ENCODE measurements around the gene TMEM31.

Gene TMEM31

DNA sequence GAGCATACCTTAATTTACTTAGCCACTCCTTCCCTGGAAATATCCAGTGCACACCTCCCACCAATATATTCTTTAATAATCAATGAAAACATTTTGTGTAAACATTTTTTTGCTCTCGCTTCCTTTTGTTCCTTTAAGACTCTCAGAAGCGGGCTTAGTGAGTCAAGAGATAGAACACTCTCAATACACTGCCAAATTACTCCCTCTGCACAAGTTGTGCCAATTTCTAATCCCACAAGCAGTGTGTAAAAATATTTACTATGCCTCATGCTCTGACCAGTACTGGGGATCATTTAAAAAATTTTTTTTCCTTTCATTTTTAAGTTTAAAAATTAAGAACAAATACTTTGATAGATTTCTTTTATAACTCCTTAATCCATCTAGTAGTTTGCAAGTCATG is 29.3 kb upstream of the TMEM31 start:
- H3K9ac ChIP-seq (ENCODE audit: insufficient read length, low read depth) = no peak overlapping the region
- DNase-seq (ENCODE audit: low read depth, low spot score) = no peak
- no peaks in the 10 kb centered on the region for H3K4me1 ChIP-seq (ENCODE audit: insufficient read depth, insufficient read length)
- H3K27me3 ChIP-seq (ENCODE audit: insufficient read depth, insufficient read length) = no peaks in the 10 kb centered on the region
- TF ChIP-seq YY1 (IDR thresholded peaks at IDR 0.05; ENCODE audit: insufficient read depth, insufficient read length) (no peak), SUZ12 (IDR thresholded peaks at IDR 0.05; ENCODE audit: extremely low read depth, insufficient read depth, insufficient read length) (no peak), ZNF274 (IDR thresholded peaks at IDR 0.05; ENCODE audit: low read depth, low read length) (no peak)
- peaks cover 85% of the 10 kb centered on the region for H3K36me3 ChIP-seq (ENCODE audit: insufficient read depth, insufficient read length, low read length)
- no peaks in the 10 kb centered on the region for H3K9me3 ChIP-seq (ENCODE audit: insufficient read depth, low read length)
- H3K4me3 ChIP-seq (ENCODE audit: insufficient read length, low read depth) = no peak overlapping the region

GRCh38 chrX:103685396-103685795 is 25.3 kb upstream of the TMEM31 start:
- H3K9me3 ChIP-seq (ENCODE audit: insufficient read depth, low read length) = no peaks in the 10 kb centered on the region; the same call in 1 of the 2 replicates

GRCh38 chrX:103686199-103687072 is 24.3 kb upstream of the TMEM31 start, which contains the start of gene MORF4L2:
Gene MORF4L2 (minus strand): TSS chrX:103686699. CDS start chrX:103677027, 9,672 bp downstream.
- Histone ChIP-seq H3K27me3 (ENCODE audit: insufficient read depth, insufficient read length) (no peaks in the 10 kb centered on the region), H3K9ac (ENCODE audit: insufficient read length, low read depth) (peak within 1 kb of the TSS; percentile 89), H3K36me3 (ENCODE audit: insufficient read depth, insufficient read length, low read length) (peaks cover 51% of the 10 kb centered on the region), H3K4me3 (ENCODE audit: insufficient read length, low read depth) (peak within 1 kb of the TSS; percentile 75), H3K9me3 (ENCODE audit: insufficient read depth, low read length) (no peaks in the 10 kb centered on the region; the same call in 1 of the 2 replicates), H3K4me1 (ENCODE audit: insufficient read depth, insufficient read length) (no peaks in the 10 kb centered on the region)
- TF ChIP-seq YY1 (IDR thresholded peaks at IDR 0.05; ENCODE audit: insufficient read depth, insufficient read length) (peak; percentile 68), ZNF274 (IDR thresholded peaks at IDR 0.05; ENCODE audit: low read depth, low read length) (no peak)
- DNase-seq (ENCODE audit: low read depth, low spot score) = peak; percentile 93

More at GRCh38 chrX:103685396-103685795, 25.3 kb upstream of the TMEM31 start:
- TF ChIP-seq YY1 (IDR thresholded peaks at IDR 0.05; ENCODE audit: insufficient read depth, insufficient read length) = no peak
- no peak for TF ChIP-seq SUZ12 (IDR thresholded peaks at IDR 0.05; ENCODE audit: extremely low read depth, insufficient read depth, insufficient read length)
- no peak for TF ChIP-seq ZNF274 (IDR thresholded peaks at IDR 0.05; ENCODE audit: low read depth, low read length)
- Histone ChIP-seq H3K9ac (ENCODE audit: insufficient read length, low read depth) (peak overlapping the region; percentile 89), H3K27me3 (ENCODE audit: insufficient read depth, insufficient read length) (no peaks in the 10 kb centered on the region), H3K4me1 (ENCODE audit: insufficient read depth, insufficient read length) (no peaks in the 10 kb centered on the region), H3K4me3 (ENCODE audit: insufficient read length, low read depth) (peak overlapping the region; percentile 75), H3K36me3 (ENCODE audit: insufficient read depth, insufficient read length, low read length) (peaks cover 53% of the 10 kb centered on the region)
- no peak for DNase-seq (ENCODE audit: low read depth, low spot score)

- no peak for DNase-seq (ENCODE audit: low read depth, low spot score)
- Histone ChIP-seq H3K9ac (ENCODE audit: insufficient read length, low read depth) (peak overlapping the region; percentile 85), H3K27me3 (ENCODE audit: insufficient read depth, insufficient read length) (no peaks in the 10 kb centered on the region), H3K4me1 (ENCODE audit: insufficient read depth, insufficient read length) (no peaks in the 10 kb centered on the region), H3K4me3 (ENCODE audit: insufficient read length, low read depth) (peak overlapping the region; percentile 66), H3K9me3 (ENCODE audit: insufficient read depth, low read length) (no peaks in the 10 kb centered on the region; the same call in 1 of the 2 replicates), H3K36me3 (ENCODE audit: insufficient read depth, insufficient read length, low read length) (peaks cover 48% of the 10 kb centered on the region)
- TF ChIP-seq ZNF274 (IDR thresholded peaks at IDR 0.05; ENCODE audit: low read depth, low read length) = no peak
- no peak for TF ChIP-seq SUZ12 (IDR thresholded peaks at IDR 0.05; ENCODE audit: extremely low read depth, insufficient read depth, insufficient read length)
- no peak for TF ChIP-seq YY1 (IDR thresholded peaks at IDR 0.05; ENCODE audit: insufficient read depth, insufficient read length)
Measured at GRCh38 chrX:103687073-103687695, 23.5 kb upstream of the TMEM31 start.

GRCh38 chrX:103687696-103688201 is 23.0 kb upstream of the TMEM31 start:
- peak; percentile 76 for DNase-seq (ENCODE audit: low read depth, low spot score)
- H3K9ac ChIP-seq (ENCODE audit: insufficient read length, low read depth) = peak overlapping the region; percentile 85
- TF ChIP-seq SUZ12 (IDR thresholded peaks at IDR 0.05; ENCODE audit: extremely low read depth, insufficient read depth, insufficient read length) (no peak), YY1 (IDR thresholded peaks at IDR 0.05; ENCODE audit: insufficient read depth, insufficient read length) (no peak), ZNF274 (IDR thresholded peaks at IDR 0.05; ENCODE audit: low read depth, low read length) (no peak)
- H3K4me1 ChIP-seq (ENCODE audit: insufficient read depth, insufficient read length) = no peaks in the 10 kb centered on the region
- no peaks in the 10 kb centered on the region for H3K27me3 ChIP-seq (ENCODE audit: insufficient read depth, insufficient read length)
- peak overlapping the region; percentile 66 for H3K4me3 ChIP-seq (ENCODE audit: insufficient read length, low read depth)
- peaks cover 46% of the 10 kb centered on the region for H3K36me3 ChIP-seq (ENCODE audit: insufficient read depth, insufficient read length, low read length)
- no peaks in the 10 kb centered on the region; the same call in 1 of the 2 replicates for H3K9me3 ChIP-seq (ENCODE audit: insufficient read depth, low read length)

DNA sequence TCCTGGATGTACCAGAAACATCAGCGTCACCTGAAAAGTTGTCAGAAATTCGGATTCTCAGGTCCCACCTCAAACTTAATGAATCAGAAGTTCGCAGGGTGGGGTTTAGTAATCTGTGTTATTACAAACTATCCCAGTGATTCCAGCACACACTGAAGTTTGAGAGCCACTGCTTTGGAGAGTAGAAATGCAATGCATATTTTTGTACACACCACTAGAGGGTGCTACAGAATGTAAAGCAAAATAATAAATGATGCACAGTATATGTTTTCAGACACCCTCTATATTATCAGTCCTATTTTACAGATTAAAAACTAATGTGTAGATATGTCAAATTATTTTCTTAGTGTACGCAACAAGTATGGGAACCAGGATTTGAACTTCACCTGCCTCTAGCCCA is 21.8 kb upstream of the TMEM31 start:
- TF ChIP-seq YY1 (IDR thresholded peaks at IDR 0.05; ENCODE audit: insufficient read depth, insufficient read length) = no peak
- TF ChIP-seq SUZ12 (IDR thresholded peaks at IDR 0.05; ENCODE audit: extremely low read depth, insufficient read depth, insufficient read length) = no peak
- no peak for TF ChIP-seq ZNF274 (IDR thresholded peaks at IDR 0.05; ENCODE audit: low read depth, low read length)
- H3K4me3 ChIP-seq (ENCODE audit: insufficient read length, low read depth) = no peak overlapping the region
- H3K36me3 ChIP-seq (ENCODE audit: insufficient read depth, insufficient read length, low read length) = peaks cover 35% of the 10 kb centered on the region
- no peaks in the 10 kb centered on the region for H3K27me3 ChIP-seq (ENCODE audit: insufficient read depth, insufficient read length)
- H3K9ac ChIP-seq (ENCODE audit: insufficient read length, low read depth) = no peak overlapping the region
- DNase-seq (ENCODE audit: low read depth, low spot score) = no peak
- no peaks in the 10 kb centered on the region for H3K4me1 ChIP-seq (ENCODE audit: insufficient read depth, insufficient read length)
- no peaks in the 10 kb centered on the region; the same call in 1 of the 2 replicates for H3K9me3 ChIP-seq (ENCODE audit: insufficient read depth, low read length)

DNA sequence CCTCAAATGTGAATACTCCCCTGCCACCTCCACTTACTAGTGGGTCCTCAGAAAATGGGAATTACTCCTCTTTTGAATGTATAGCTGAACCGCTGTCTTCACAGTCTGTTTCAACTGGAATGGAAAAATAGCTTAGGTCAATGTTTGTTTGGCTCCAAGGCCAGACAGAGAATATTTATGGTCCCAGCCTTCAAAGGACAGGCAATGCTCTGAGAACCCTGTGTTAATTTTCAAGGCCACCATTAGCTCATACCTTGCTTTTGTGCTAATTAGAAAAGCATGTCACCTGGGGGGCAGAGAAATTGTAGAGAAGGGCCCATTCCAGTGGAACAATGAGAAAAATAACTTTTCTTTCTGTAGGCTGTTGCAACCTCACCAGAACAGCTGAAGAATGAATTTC is 19.6 kb upstream of the TMEM31 start:
- H3K36me3 ChIP-seq (ENCODE audit: insufficient read depth, insufficient read length, low read length) = peaks cover 19% of the 10 kb centered on the region
- no peak for DNase-seq (ENCODE audit: low read depth, low spot score)
- H3K4me1 ChIP-seq (ENCODE audit: insufficient read depth, insufficient read length) = no peaks in the 10 kb centered on the region
- no peaks in the 10 kb centered on the region for H3K27me3 ChIP-seq (ENCODE audit: insufficient read depth, insufficient read length)
- no peak overlapping the region for H3K9ac ChIP-seq (ENCODE audit: insufficient read length, low read depth)
- H3K4me3 ChIP-seq (ENCODE audit: insufficient read length, low read depth) = no peak overlapping the region
- no peaks in the 10 kb centered on the region; the same call in 1 of the 2 replicates for H3K9me3 ChIP-seq (ENCODE audit: insufficient read depth, low read length)
- TF ChIP-seq ZNF274 (IDR thresholded peaks at IDR 0.05; ENCODE audit: low read depth, low read length) (no peak), SUZ12 (IDR thresholded peaks at IDR 0.05; ENCODE audit: extremely low read depth, insufficient read depth, insufficient read length) (no peak), YY1 (IDR thresholded peaks at IDR 0.05; ENCODE audit: insufficient read depth, insufficient read length) (no peak)
